Measurements from ENCODE around the gene KCNQ5. TPM values are rescaled to one million over a fixed set of nuclear protein-coding genes. Genes with fewer than 3 reads are reported as not detected.

KCNQ5 gene
- total RNA-seq, 1 experiment from 2014 or later, result 0.07 TPM

GRCh38 chr6:72869621-72870020 is 247.8 kb downstream of the KCNQ5 start:
- no peak overlapping the region for H4K5ac ChIP-seq (ENCODE audit: insufficient read length, low read depth, low read length)
- no peak overlapping the region for H3K4me2 ChIP-seq (ENCODE audit: insufficient read depth, insufficient read length, low read length)
- no peaks in the 10 kb centered on the region for H3K9me3 ChIP-seq (ENCODE audit: control insufficient read depth, low read depth, low read length)
- H3K4me1 Mint-ChIP-seq, result peaks cover 3 to 4% of the 10 kb centered on the region in 2 experiments; a peak in 3 of 4 replicates
- no peak for TF ChIP-seq CTCF (conservative IDR thresholded peaks at IDR 0.05)
- H3K9ac ChIP-seq (ENCODE audit: extremely low read depth, insufficient read length, low read length), result no peak overlapping the region
- H3K27ac Mint-ChIP-seq, result no peak overlapping the region
- no peaks in the 10 kb centered on the region for H3K27me3 ChIP-seq (ENCODE audit: insufficient read depth, low read length)
- H3K4ac ChIP-seq (ENCODE audit: low read depth, low read length), result no peak overlapping the region
- no peak overlapping the region for H3K56ac ChIP-seq (ENCODE audit: insufficient read length, low read depth, low read length)
- H2BK120ac ChIP-seq (ENCODE audit: low read depth, low read length, poor library complexity, severe bottlenecking), result no peak overlapping the region
- H3K36me3 Mint-ChIP-seq (ENCODE audit: insufficient read depth in 1 of 3, low read depth in 3 of 3), result no peaks in the 10 kb centered on the region
- no peaks in the 10 kb centered on the region for H3K79me1 ChIP-seq (ENCODE audit: insufficient read depth, low read depth, low read length, poor library complexity, severe bottlenecking)
- no peaks in the 10 kb centered on the region for H4K20me1 ChIP-seq (ENCODE audit: control insufficient read depth, insufficient read depth, insufficient read length)
- no peaks in the 10 kb centered on the region for H3K9me3 Mint-ChIP-seq
- H2AK5ac ChIP-seq (ENCODE audit: insufficient read length, low read length), result no peak overlapping the region
- H3K23ac ChIP-seq (ENCODE audit: insufficient read length, low read depth, low read length), result no peak overlapping the region
- no peak overlapping the region for H2BK20ac ChIP-seq (ENCODE audit: low read depth, low read length, poor library complexity, severe bottlenecking)
- no peak overlapping the region for H3K14ac ChIP-seq (ENCODE audit: insufficient read depth, low read length)
- H4K91ac ChIP-seq (ENCODE audit: insufficient read length, low read depth, low read length), result no peak overlapping the region
- no peak for DNase-seq
- H3T11ph ChIP-seq (ENCODE audit: low read length), result no peak overlapping the region
- H2AFZ ChIP-seq (ENCODE audit: low read length), result no peak overlapping the region
- H3K4me1 ChIP-seq (ENCODE audit: insufficient read depth, low read length), result no peaks in the 10 kb centered on the region; the same call in 1 of the 2 replicates
- no peaks in the 10 kb centered on the region for H3K27me3 Mint-ChIP-seq (ENCODE audit: low read depth)
- no peak overlapping the region for H3K4me3 Mint-ChIP-seq
- H4K8ac ChIP-seq (replicated peaks; ENCODE audit: insufficient read length, low read depth, low read length), result no peak overlapping the region
- H3K18ac ChIP-seq (ENCODE audit: insufficient read length, low read depth, low read length), result no peak overlapping the region
- H3K23me2 ChIP-seq (ENCODE audit: insufficient read length, low read depth, low read length, poor library complexity, severe bottlenecking), result no peaks in the 10 kb centered on the region
- no peaks in the 10 kb centered on the region for H3K79me2 ChIP-seq (ENCODE audit: insufficient read depth, low read length)
- no peak overlapping the region for H2BK12ac ChIP-seq (ENCODE audit: insufficient read length, low read depth, low read length)
- WGBS (ENCODE audit: extremely low coverage, insufficient read length, low lambda C conversion rate), result no CpG with 5 or more reads among the region's 5 CpGs
- H2BK15ac ChIP-seq (ENCODE audit: low read depth, low read length), result no peak overlapping the region
- H3K27ac ChIP-seq (ENCODE audit: insufficient read length, low read depth, low read length), result no peak overlapping the region
- no peak overlapping the region for H2BK5ac ChIP-seq (ENCODE audit: insufficient read length, low read length)

Measured in H9 (cell line).